Activated effector memory CD4-positive, alpha-beta T cell treated with Interleukin-2 at 50 U/mL for 16 hours (primary cell): ENCODE results near the gene SH2D3A.
"Not testable (repeated sequence)": the region's sequence is repeated elsewhere in the genome, so short reads cannot be mapped to it uniquely, and the experiment has no call there.

ENCODE experiments used
- DNase-seq: peaks from one replicate; pipeline ENCODE4 v3.0.0-alpha.2; 2020

Gene SH2D3A

DNA sequence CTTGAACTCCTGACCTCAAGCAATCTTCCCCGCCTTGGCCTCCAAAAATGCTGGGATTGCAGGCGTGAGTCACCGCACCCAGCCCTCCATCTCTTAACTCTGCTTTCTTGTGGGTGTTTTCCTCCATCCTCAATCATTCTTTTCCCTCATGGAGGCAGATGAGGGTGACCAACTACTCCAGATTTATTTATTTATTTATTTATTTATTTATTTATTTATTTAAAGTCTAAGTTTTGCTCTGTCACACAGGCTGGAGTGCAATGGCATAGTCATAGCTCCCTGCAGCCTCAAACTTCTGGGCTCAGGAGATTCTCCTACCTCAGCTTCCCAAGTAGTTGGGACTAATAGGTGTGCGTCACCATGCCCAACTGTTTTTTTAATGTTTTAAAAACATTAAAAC is 20.2 kb upstream of the SH2D3A start:
- no peak for DNase-seq

DNA sequence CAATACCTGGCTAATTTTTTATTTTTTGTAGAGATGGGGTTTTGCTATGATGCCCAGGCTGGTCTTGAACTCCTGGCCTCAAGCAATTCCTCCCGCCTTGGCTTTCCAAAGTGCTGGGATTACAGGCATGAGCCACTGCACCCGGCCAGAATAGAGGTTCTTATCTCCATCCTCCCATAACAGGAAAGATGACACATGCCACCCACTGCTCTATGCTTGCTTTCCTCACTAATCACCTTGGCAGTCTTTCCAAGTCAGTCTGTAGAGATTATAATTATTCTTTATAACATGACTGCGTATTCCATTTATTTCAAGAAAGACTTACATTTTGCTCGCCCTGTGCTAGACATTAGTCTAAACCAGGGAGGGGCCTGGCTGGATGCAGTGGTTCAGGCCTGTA is 12.0 kb upstream of the SH2D3A start:
- DNase-seq: no peak

DNA sequence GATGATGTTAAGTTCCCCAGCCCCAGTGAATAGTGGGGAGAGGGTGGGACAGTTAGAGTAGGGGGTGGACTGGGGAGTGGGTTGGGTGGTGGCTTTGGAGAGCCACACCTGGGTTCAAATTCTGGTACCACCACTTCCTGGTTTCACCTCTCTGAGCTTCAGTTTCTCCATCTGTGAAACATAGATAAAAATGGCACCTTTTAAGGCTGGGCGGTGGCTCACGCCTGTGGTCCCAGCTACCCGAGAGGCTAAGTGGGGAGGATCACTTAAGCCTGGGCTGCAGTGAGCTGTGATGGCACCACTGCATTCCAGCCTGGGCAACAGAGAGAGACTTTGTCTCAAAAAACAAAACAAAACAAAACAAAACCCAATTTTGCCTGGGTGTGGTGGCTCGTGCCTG is 11.2 kb upstream of the SH2D3A start:
- no peak for DNase-seq

DNA sequence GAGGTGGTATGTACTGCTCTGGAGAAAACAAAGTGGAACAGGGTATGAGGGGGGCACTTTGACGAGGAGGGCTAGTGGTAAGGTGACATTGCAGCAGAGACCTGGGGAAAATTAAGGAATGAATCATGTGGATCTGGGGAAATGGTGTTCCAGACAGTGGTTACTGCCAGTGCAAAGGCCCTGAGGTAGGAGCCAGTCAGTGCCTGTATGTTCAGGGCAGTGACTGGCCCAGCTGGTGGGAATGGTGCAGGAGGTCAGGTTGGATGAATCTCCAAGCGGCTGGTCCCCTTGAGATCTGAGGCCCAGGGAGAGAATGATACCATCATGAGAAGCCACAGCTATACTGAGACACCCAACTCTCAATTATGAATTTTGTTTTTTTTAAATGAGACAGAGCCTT is 10.2 kb upstream of the SH2D3A start:
- no peak for DNase-seq

DNA sequence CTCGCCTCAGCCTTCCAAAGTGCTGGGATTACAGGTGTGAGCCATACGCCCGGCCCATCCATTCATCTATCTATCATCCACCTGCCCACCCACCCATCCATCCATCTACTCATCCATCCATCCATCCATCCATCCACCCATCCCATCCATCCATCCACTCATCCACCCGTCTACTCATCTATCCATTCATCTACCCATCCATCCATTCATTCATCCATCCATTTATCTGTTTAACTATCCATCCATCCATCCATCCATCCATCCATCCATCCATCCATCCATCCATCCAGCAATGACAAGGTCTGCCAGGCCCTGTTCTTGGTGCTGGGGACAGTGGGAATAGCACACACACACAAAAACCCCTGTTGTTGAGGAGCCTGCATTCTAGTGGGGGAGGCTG is 9.8 kb upstream of the SH2D3A start:
- DNase-seq: no peak

DNA sequence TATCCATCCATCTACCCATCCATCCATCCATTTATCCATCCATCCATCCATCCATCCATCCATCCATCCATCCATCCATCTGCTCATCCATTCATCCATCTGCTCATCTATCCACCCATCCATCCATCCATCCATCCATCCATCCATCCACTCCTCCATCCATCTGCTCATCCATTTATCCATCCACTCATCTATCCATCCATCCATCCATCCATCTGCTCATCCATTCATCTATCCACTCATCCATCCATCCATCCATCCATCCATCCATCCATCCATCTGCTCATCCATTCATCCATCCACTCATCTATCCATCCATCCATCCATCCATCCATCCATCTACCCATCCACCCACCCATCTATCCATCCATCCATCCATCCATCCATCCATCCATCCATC is 8.8 kb upstream of the SH2D3A start:
- DNase-seq: not testable (repeated sequence)

DNA sequence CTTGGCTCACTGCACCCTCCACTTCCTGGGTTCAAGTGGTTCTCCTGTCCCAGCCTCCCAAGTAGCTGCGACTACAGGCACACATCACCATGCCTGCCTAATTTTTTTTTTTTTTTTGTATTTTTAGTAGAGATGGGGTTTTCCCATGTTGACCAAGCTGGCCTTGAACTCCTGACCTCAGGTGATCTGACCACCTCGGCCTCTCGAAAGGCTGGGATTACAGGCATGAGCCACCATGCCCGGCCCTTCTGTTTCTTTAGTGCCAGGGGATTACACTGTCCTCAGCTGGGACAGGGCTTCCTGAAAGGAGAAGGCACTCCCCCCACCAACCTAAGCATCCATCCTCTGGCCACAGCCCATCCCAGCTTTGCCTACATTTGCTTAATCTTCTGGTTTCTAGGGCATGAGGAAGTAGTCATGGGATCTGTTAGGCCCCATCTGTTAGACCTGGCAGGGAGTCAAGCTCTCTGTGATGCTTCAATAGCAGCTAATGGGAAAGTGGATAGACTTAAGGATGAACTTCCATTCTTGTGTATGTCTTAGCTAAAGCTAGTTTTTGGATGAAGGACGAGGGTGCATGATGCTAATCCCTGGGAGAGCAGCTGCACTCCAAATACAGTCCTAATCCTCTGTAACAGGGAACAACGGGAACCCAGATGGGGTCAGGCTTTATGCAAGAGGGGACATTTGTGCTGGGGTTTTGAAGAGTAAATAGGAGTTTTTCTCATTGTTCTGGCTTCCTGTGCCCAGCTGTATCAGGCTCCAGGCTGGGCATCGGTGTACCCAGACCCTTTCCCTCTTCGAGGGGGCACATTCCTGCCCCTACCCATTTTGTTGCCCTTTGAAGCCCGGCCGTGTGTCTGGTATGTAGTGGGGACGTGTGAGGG is 7.8 kb upstream of the SH2D3A start:
- DNase-seq: no peak

DNA sequence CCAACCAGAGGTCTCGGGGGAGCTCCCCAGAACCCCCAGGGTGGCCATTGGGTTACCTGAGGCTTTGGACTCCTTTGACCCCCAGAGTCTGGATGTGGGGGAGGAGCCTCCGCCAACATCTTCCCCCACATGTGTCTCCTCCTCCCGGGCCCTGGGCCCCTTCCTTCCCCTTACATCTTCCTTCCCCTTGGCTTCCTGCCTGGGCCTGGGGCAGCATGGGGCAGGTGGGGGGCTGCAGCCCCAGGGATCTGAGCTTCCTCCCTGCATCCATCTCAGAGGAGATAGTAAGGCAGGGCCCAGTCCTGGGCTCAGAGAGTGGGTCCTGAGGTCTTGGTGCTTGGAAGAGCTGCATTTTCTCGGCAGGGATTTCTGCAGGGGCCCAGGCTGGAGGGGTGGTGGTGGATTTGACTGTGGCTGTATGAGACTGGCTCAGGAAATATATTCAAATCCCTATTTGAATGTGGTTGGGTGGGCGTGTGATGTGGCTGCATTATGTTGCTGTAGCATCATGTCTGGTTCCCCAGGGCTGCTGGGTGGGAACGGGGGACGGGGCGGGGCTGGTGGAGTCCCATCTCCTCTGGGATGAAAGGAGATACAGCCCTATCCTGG is 6.2 kb upstream of the SH2D3A start:
- peak; percentile 31 for DNase-seq

DNA sequence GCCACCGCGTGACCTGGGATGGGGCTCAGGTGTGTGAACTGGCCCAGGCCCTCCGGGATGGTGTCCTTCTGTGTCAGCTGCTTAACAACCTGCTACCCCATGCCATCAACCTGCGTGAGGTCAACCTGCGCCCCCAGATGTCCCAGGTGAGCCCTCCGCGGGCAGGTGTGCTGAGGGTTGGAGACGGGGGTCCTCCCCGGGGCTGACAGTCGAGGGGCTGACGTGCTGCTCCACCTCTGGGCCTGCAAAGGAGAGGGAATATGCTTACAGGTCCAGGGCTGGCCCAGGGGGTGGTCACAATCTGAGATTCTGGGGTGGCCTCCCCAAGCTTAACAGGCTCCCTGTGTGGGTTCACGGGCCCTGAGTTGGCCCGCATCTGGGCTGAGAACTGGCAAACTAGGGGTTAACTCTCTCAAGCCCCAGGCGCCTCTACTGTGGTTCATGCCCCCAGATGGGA is 5.7 kb upstream of the SH2D3A start:
- no peak for DNase-seq

DNA sequence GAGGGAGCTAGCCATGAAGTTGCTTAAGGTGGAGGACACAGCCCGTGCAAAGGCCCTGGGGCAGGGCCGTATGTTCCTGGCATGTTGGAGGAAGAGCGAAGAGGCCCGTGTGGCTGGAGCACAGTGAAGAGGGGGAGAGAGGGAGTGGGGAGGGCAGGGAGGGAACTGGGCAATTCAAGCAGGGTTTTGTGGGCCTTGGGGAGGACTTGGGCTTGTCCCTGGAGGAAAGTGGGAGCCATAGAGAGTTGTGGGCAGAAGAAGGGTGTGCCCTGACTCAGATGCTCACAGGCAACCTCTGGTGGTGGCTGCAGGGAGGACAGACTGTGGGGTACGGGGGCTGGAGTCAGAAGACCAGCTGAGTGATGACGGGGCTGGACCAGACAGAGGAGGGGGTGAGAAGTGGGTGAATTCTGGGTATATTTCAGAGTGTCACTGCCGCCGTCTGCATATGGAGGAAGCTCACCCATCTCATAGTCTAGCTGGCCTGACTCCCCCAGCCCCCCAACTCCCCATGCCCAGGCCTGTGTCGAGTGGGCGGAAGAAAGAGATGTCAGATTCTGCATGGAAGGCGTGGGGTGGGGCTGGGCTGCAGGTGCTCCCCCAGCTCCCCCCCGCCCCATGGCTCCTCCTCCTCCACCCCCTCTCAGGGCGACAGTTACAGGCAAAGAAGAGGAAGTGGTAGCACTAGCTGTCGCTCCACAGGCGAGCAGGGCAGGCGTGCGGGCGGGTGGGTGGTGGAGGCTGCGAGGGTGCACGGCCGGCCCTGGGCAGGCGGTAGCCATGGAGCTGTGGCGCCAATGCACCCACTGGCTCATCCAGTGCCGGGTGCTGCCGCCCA is 5.0 kb upstream of the SH2D3A start, which contains the start of gene VAV1:
TSS of gene VAV1 (plus strand) at position 681 of the 838 bp plus-strand sequence. CDS start at position 781, 100 bp downstream.
- peak; percentile 75 for DNase-seq

DNA sequence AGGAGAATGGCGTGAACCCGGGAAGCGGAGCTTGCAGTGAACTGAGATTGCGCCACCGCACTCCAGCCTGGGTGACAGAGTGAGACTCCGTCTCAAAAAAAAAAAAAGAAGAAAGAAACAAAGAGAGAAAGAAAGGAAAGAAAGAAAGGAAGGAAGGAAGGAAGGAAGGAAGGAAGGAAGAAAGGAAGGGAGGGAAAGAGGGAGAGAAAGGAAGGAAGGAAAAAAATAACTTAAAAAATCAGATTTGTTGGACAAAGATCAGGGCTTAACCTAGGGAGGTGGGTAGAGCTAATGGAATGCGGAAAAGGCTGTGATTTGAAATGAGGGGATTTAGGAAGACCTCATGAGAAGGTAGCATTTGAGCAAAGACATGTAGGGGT is 4.4 kb upstream of the SH2D3A start:
- DNase-seq: not testable (repeated sequence)

DNA sequence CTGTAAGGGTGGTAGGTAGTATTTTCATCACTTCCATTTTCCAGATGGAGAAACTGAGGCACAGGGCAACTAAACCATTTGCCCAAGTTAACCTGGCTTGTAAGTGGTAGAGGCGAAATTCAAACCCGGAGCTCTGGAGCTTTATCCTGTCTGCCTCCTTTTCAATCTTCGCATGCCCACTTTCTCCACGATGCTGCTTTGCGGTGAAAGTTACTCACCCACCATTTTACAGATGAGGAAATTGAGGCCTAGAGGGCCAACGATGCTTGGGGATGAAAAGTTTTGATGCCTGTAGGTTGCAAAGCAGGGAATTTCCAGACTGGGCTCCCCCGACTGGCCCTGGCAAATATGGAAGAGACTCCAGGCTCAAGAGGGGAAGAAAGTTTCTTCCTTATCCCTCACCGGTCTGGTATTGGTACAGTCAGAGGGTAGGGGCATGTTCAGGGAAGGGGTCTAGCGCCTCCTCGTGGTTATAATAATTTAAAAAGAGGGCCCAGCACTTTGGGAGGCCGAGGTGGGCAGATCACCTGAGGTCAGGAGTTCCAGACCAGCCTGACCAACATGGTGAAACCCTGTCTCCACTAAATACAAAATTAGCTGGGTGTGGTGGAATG is 1.9 kb upstream of the SH2D3A start:
- DNase-seq: no peak

DNA sequence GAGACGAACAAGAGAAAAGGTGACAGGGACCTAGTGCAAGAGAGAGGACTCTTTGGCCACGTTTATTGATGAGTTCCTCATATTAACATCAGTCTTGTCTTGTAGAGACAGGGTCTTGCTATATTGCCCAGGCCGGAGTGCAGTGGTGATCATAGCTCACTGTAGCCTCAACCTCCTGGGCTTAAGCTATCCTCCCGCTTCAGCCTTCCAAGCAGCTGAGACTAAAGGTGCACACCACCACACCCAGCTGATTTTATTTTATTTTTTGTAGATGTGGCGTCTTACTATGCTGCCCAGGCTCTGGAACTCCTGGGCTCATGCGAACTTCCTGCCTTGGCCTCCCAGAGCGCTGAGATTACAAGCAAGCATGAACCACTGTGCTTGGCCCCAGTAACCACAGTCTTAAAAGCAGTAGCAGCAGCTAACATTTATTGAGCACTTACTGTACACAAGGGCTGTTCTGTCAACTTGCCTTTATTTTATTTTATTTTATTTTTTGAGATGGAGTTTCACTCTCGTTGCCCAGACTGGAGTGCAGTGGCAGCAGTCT is 1.1 kb upstream of the SH2D3A start:
- DNase-seq: no peak

DNA sequence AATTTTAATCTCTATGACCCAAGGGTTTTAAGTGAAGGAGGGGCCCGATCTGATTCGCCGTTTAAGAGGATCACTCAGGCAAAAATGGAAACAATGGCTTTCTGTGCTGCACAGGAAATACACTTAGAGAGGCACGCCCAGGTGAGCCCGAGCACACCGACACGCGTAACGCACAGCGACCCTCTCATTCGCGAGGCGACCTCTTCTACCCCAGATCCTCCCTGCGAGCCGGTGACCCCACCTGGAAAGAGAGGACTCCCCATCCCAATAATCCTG is 216 bp downstream of the SH2D3A start:
- no peak for DNase-seq

DNA sequence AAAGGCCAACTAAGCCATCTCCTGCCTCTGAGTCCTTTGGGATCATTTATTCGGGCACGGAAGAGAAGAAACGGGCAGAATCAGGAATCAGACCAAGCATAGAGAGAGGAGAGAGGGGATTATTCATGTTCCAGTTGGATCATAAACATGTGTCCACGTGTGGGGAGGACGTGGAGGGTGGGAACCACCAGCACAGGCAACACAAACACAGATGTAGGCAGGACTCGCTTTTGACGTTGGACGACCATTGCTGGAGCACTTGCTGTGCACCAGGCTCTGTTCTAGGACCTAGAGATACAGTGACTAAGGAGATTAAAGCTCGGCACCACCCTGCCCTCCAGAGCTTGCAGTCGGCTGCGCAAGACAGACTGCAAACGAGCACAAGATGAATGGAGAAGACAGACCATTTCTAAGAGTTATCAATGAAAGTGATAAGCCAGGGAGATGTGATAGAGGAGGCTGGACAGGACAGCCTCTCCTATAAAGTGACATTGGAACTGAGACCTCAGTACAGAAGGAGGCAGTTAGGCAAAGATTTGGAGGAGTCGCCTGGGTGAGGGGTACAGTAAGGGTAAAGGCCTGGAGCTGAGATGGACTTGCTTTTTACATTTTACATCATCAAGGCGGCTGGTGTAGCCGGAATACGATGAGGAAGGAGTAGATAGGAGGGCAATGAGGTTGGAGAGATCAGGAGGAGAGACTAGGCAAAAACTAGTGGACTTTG is 716 bp downstream of the SH2D3A start:
- no peak for DNase-seq

DNA sequence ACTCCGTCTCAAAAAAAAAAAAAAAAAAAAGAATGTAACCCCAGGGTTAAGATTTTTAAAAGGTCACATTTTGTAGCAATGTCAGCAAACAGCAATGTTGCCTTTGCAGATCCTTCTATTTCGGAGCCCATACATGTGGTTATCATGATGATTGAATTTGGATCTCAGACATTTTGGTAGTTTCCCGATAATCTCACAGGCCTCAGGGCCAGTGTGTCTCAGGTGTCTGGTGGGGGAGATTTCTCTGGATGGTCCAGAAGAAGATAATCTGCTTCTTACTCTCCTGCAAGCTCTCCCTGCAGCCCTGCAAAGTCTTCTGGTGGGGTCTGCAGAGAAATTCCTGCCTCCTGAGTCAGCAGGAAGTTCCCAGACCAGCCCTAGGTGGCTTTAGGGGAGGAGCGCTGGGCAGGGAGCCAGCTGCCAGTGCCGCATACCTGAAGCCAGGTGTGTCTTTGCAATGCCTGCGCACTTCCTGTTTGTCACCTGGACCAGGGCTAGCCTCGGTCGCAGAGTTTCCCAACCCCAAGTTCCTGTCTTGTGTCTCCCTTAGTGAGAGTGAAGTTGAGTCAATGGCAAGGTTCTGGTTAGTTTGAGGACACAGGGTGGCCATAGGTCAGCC is 1.4 kb downstream of the SH2D3A start:
- no peak for DNase-seq

DNA sequence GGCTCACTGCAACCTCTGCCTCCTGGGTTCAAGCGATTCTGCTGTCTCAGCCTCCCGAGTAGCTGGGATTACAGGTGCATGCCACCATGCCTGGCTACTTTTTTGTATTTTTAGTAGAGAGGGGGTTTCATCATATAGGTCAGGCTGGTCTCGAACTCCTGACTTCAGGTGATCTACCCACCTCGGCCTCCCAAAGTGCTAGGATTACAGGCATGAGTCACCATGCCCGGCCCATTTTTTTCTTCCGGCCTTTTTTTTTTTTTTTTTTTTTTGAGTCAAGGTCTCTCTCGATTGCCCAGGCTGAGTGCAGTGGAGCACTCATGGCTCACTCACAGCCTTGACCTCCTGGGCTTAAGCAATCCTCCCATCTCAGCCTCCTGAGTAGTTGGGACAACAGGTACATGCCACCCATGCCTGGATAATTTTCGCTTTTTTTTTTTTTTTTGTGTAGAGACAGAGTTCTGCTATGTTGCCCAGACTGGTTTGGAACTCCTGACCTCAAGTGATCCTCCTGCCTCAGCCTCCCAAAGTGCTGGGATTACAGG is 4.9 kb downstream of the SH2D3A start:
- DNase-seq: not testable (repeated sequence)

DNA sequence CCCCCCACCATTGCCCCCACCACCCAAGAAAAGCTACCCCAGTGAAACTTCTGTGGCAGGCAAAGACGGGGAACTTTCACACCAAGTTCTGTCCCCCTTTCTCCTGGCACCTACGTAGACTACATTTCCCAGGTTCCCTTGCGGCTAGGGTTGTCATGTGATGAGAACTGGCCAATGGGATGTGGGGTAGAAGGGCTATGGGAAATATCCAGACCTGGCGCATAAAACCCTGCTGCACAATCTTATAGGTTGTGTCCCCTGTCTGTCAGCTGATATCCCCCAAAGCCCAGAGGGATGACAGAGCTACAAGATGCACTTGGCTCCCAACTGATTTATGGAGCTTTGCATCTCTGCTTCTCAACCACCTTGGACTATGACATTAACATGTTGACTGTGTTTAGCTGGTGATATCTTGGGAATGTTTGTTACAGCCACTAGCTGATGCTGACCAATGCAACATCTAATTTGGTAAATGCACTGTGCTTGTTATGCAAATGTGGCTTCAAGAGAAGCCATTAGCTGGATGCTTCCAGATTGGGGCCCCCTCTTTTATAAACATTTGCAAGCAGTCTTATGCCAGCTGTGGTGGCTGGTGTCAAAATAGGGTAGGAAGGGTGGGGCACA is 6.1 kb downstream of the SH2D3A start:
- DNase-seq: no peak

DNA sequence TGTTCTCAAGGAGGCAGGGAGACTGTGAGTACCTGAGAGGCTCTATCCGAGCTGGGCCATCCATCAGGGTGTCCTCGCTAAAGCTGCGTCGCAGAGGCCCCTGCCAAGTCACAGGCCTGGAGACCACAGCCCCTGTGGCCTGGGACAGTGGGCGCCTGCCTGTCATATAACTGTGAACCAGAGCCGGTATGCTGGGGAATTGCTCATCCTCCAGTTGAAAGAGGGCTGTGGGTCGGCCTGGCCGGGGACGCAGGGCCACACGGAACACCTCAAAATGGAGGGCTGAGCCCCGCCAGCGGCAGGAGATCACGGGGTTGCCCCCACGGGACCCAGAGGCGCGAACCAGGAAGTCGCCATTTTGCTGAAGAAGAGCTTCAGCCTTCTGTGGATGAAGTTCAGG is 6.6 kb downstream of the SH2D3A start:
- no peak for DNase-seq

DNA sequence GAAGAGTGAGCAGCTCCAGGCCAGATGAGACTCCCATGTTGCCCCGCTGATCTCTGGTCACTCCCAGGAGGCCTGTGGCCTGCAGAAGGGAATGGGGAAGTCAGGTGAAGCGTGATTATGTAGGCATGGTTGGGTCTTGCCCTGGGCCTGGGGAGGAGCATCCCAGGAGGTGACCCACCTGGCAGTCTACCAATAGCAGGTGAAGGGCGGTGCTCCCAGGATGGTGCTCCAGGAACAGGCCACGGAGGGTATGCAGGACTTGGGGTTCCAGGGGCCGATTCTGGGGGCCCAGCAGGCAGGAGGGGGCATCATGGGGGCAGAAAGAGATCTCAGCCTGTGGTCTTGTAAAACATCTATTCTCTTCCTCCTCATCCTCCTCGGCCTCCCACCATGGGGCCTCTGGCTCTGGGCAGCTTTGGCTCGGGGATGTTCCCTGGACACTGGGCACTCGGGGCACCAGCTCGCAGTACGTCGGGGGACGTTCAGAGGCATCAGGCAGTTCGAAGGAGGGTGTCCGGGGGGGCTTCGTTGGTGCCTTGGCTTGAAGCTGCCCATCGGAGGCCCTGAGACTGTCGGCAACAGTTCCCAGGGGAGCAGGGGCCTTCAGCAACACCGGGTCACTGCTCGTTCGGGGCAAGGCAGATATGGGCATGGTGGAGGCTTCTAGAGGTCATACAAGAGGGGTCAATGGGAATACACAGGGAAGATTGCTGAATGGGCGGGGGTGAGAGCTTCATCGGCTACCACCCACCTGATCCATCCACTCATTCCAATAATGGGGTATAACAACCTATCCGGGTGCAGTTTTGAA is 12.4 kb downstream of the SH2D3A start:
- no peak for DNase-seq
